Measurements from ENCODE around the gene SFI1. TPM values are rescaled to one million over a fixed set of nuclear protein-coding genes. Genes with fewer than 3 reads are reported as not detected.

Gene SFI1
- total RNA-seq, 1 donor from 2014 or later = 18.8 TPM

DNA sequence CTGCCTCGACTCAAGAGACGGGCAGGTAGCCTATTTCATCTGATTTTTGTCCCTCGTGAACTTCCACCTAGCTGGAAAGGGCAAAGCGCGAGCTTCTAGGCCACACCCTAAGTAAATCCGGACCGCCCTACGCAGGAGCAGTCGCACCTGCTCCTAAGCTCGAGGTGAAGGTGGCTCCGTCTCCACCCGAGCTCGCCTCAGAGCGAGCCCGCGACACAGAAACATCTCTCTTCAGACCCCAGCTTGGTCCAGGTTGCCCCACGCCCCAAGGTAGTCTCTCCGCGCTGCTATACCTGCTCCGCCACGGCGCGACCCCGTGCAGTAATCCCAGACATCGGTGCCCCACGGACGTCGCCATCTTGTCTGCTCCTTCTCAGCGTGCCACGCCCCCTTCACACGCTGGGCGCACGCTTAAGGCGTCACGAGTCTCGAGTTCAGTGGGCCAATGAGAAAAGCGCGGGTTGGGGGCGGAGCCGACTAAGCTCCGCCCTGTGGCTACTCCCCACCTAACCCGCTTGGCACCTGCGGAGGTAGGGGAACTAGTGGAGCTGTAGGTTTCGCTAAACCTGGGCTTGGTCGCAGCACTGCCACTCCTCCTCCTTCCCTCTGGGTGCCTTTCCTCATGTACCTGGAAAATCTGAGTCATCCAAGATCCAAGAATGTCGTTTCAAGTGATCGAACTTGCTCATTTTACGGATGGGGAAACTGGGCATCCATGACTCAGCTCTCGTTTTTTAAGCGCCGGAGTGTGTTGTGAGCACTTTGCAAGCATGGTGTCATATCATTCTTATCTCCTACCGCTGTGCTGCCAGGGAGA lies 165.7 kb downstream of the SFI1 start, which contains the start of gene PISD:
TSS of gene PISD (minus strand) at position 365 of the 817 bp plus-strand sequence. CDS start at position 358, 7 bp downstream.
- FAIRE-seq (no peak), DNase-seq (ENCODE audit: low spot score in 2 of 2) (peak; percentile 76 to 95)

DNA sequence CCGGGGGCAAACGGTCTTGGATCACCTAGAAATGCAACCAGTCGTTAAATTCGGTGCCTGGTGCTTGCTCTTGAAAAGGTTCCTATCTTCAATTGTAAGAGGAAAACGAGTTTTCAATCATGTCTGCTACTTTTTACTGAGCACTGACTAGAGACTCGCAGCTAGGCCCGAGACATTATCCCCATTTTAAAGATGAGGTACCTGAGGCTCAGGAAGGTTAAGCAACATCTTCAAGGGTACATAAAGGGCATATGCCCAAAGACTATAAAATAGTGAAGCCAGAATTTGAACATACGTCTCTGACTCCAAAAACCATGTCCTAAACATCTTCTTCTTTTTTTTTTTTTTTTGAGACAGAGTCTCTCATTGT lies 166.3 kb downstream of the SFI1 start:
- no peak for FAIRE-seq
- DNase-seq (ENCODE audit: low spot score in 2 of 2) = no peak

Small RNAs within 50 kb of the gene (small RNA-seq; reads per million reads assigned to genes)
- gene AL096701.2 = not detected
- gene RNU6-28P = not detected

Other genes starting within 250 kb of the SFI1 start
- 20.8 TPM for gene PIK3IP1, start 204.0 kb upstream of the SFI1 start, total RNA-seq
- 24.1 TPM for gene PATZ1, start 150.2 kb upstream of the SFI1 start, total RNA-seq
- gene DRG1, start 96.9 kb upstream of the SFI1 start, total RNA-seq = 86.4 TPM
- gene EIF4ENIF1, start 6.7 kb upstream of the SFI1 start, total RNA-seq = 21.6 TPM
- 34.2 TPM for gene PISD, start 165.7 kb downstream of the SFI1 start, total RNA-seq

Data from frontal cortex (tissue), 4 donors.